ENCODE results near the gene IDUA.

DNA sequence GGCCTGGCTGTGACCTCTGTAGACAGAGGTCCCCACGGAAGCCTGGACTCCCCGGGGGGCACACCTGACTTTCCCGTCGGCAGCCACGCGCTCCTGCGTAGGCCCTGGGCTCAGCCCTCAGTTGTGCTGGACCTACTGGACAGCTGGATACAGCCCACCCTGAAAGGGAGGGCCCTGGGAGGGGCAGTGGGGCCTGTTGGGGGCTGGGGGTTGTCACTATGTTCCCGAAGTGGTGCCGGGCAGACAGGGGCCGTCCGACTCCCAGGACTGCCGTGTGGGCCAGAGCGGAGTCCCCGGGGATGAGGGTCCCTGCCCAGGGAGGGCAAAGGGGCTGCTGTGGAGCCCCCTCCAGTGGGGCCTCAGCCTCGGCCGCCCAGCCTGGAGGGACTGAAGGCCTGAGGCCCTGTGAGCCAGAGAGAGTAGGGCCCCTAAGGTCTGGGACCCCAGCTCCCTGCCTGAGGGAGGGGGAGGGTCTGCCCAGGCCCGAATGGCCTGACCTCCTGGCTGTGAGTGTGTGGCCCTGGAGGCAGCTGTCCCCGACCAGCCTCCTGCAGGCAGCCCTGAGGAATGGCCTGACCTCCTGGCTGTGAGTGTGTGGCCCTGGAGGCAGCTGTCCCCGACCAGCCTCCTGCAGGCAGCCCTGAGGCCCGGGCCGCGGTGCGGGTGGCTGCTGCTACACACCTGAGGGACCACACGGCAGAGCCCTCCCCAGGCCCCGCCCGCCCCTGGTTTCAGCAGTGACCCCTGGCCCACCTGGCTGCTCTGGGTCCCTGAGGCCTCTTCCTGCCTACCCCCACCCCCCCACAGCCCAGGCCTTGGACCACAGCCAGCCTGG is 50.3 kb downstream of the IDUA start:
- TF ChIP-seq, protein P1, sequence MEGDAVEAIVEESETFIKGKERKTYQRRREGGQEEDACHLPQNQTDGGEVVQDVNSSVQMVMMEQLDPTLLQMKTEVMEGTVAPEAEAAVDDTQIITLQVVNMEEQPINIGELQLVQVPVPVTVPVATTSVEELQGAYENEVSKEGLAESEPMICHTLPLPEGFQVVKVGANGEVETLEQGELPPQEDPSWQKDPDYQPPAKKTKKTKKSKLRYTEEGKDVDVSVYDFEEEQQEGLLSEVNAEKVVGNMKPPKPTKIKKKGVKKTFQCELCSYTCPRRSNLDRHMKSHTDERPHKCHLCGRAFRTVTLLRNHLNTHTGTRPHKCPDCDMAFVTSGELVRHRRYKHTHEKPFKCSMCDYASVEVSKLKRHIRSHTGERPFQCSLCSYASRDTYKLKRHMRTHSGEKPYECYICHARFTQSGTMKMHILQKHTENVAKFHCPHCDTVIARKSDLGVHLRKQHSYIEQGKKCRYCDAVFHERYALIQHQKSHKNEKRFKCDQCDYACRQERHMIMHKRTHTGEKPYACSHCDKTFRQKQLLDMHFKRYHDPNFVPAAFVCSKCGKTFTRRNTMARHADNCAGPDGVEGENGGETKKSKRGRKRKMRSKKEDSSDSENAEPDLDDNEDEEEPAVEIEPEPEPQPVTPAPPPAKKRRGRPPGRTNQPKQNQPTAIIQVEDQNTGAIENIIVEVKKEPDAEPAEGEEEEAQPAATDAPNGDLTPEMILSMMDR (conservative IDR thresholded peaks at IDR 0.05; ENCODE audit: low read depth, low read length), result no peak
- TF ChIP-seq EZH2 (IDR thresholded peaks at IDR 0.05; ENCODE audit: low read length, unreplicated experiment), result no peak
- no peak for TF ChIP-seq EZH2phosphoT487 (IDR thresholded peaks at IDR 0.05; ENCODE audit: borderline replicate concordance, low read length)
